ENCODE measurements around the gene ETFRF1.
A peak's percentile ranks its signal among the peaks of the same experiment; 100 is the strongest.

ETFRF1 gene

GRCh38 chr12:25236190-25236589, 41.2 kb downstream of the ETFRF1 start:
- peak; percentile 38 for DNase-seq

GRCh38 chr12:25236626-25237025, 41.6 kb downstream of the ETFRF1 start:
- DNase-seq, result no peak

GRCh38 chr12:25241167-25242020, 46.4 kb downstream of the ETFRF1 start:
- DNase-seq, result peak; percentile 44

GRCh38 chr12:25242981-25243679, 48.1 kb downstream of the ETFRF1 start:
- DNase-seq, result peak; percentile 55

GRCh38 chr12:25243680-25243990, 48.6 kb downstream of the ETFRF1 start:
- DNase-seq, result no peak

GRCh38 chr12:25245491-25245890, 50.5 kb downstream of the ETFRF1 start:
- DNase-seq, result no peak

GRCh38 chr12:25248137-25248536, 53.1 kb downstream of the ETFRF1 start:
- no peak for DNase-seq

- no peak for DNase-seq
Observed at GRCh38 chr12:25248732-25249131, 53.7 kb downstream of the ETFRF1 start.

GRCh38 chr12:25249931-25250738, 55.1 kb downstream of the ETFRF1 start:
- no peak for DNase-seq

- peak; percentile 97 for DNase-seq
Observed at GRCh38 chr12:25250744-25251730, 56.0 kb downstream of the ETFRF1 start, which contains the start of gene KRAS. TSS of gene KRAS (minus strand) at chr12:25250929.

- DNase-seq, result no peak
Observed at GRCh38 chr12:25251769-25252168, 56.7 kb downstream of the ETFRF1 start.

GRCh38 chr12:25252946-25253345, 57.9 kb downstream of the ETFRF1 start:
- no peak for DNase-seq

GRCh38 chr12:25253371-25254068, 58.5 kb downstream of the ETFRF1 start:
- no peak for DNase-seq

GRCh38 chr12:25254271-25254880, 59.3 kb downstream of the ETFRF1 start:
- peak; percentile 18 for DNase-seq

Measured in HCEC 1CT (cell line).